Measurements from ENCODE around the gene ZNF334. TPM values are rescaled to one million over a fixed set of nuclear protein-coding genes. Genes with fewer than 3 reads are reported as not detected.

Gene ZNF334
- total RNA-seq, 1 experiment from 2014 or later: 19.5 TPM

GRCh38 chr20:46483879-46484278 lies 29.5 kb downstream of the ZNF334 start:
- no peaks in the 10 kb centered on the region for H3K23me2 ChIP-seq (ENCODE audit: insufficient read length, low read depth, low read length, poor library complexity, severe bottlenecking)
- no peak overlapping the region for H3T11ph ChIP-seq (ENCODE audit: low read length)
- DNase-seq: no peak
- no peak overlapping the region for H4K5ac ChIP-seq (ENCODE audit: insufficient read length, low read depth, low read length)
- H2BK5ac ChIP-seq (ENCODE audit: insufficient read length, low read length): no peak overlapping the region
- Mint-ChIP-seq H3K36me3 (ENCODE audit: insufficient read depth in 1 of 3, low read depth in 3 of 3) (peaks cover 0 to 12% (median 0%) of the 10 kb centered on the region in 3 experiments; a peak in 1 of 7 replicates), H3K27me3 (ENCODE audit: low read depth) (no peaks in the 10 kb centered on the region), H3K4me3 (no peak overlapping the region), H3K27ac (no peak overlapping the region), H3K4me1 (peaks cover 32 to 41% of the 10 kb centered on the region in 2 experiments), H3K9me3 (peaks cover 0 to 4% of the 10 kb centered on the region in 2 experiments; a peak in 1 of 5 replicates)
- H2BK12ac ChIP-seq (ENCODE audit: insufficient read length, low read depth, low read length): no peak overlapping the region
- no peak overlapping the region for H3K4me2 ChIP-seq (ENCODE audit: insufficient read depth, insufficient read length, low read length)
- no peak for TF ChIP-seq CTCF (conservative IDR thresholded peaks at IDR 0.05)
- no peaks in the 10 kb centered on the region for H4K20me1 ChIP-seq (ENCODE audit: control insufficient read depth, insufficient read depth, insufficient read length)
- no peak overlapping the region for H2BK20ac ChIP-seq (ENCODE audit: low read depth, low read length, poor library complexity, severe bottlenecking)
- no peak overlapping the region for H3K56ac ChIP-seq (ENCODE audit: insufficient read length, low read depth, low read length)
- H3K79me2 ChIP-seq (ENCODE audit: insufficient read depth, low read length): no peaks in the 10 kb centered on the region
- WGBS (ENCODE audit: extremely low coverage, insufficient read length, low lambda C conversion rate): no CpG with 5 or more reads among the region's 2 CpGs
- no peaks in the 10 kb centered on the region for H3K79me1 ChIP-seq (ENCODE audit: insufficient read depth, low read depth, low read length, poor library complexity, severe bottlenecking)
- H3K4ac ChIP-seq (ENCODE audit: low read depth, low read length): no peak overlapping the region
- H2BK120ac ChIP-seq (ENCODE audit: low read depth, low read length, poor library complexity, severe bottlenecking): no peak overlapping the region
- H3K23ac ChIP-seq (ENCODE audit: insufficient read length, low read depth, low read length): no peak overlapping the region
- H3K14ac ChIP-seq (ENCODE audit: insufficient read depth, low read length): no peak overlapping the region
- H4K8ac ChIP-seq (replicated peaks; ENCODE audit: insufficient read length, low read depth, low read length): no peak overlapping the region
- H2BK15ac ChIP-seq (ENCODE audit: low read depth, low read length): no peak overlapping the region
- H3K9me3 ChIP-seq (ENCODE audit: control insufficient read depth, low read depth, low read length): no peaks in the 10 kb centered on the region
- H3K4me1 ChIP-seq (ENCODE audit: insufficient read depth, low read length): no peaks in the 10 kb centered on the region
- no peak overlapping the region for H2AFZ ChIP-seq (ENCODE audit: low read length)
- H3K27ac ChIP-seq (ENCODE audit: insufficient read length, low read depth, low read length): no peak overlapping the region
- no peak overlapping the region for H4K91ac ChIP-seq (ENCODE audit: insufficient read length, low read depth, low read length)
- H3K9ac ChIP-seq (ENCODE audit: extremely low read depth, insufficient read length, low read length): no peak overlapping the region
- no peak overlapping the region for H3K18ac ChIP-seq (ENCODE audit: insufficient read length, low read depth, low read length)
- H3K27me3 ChIP-seq (ENCODE audit: insufficient read depth, low read length): no peaks in the 10 kb centered on the region
- no peak overlapping the region for H2AK5ac ChIP-seq (ENCODE audit: insufficient read length, low read length)

Measured in H9 (cell line).